ENCODE measurements around the gene ARID5B. TPM values are rescaled to one million over a fixed set of nuclear protein-coding genes. Genes with fewer than 3 reads are reported as not detected.

The ARID5B gene
- total RNA-seq, 4 donors from 2014 or later: 47.2 to 127 (median 62.8) TPM

DNA sequence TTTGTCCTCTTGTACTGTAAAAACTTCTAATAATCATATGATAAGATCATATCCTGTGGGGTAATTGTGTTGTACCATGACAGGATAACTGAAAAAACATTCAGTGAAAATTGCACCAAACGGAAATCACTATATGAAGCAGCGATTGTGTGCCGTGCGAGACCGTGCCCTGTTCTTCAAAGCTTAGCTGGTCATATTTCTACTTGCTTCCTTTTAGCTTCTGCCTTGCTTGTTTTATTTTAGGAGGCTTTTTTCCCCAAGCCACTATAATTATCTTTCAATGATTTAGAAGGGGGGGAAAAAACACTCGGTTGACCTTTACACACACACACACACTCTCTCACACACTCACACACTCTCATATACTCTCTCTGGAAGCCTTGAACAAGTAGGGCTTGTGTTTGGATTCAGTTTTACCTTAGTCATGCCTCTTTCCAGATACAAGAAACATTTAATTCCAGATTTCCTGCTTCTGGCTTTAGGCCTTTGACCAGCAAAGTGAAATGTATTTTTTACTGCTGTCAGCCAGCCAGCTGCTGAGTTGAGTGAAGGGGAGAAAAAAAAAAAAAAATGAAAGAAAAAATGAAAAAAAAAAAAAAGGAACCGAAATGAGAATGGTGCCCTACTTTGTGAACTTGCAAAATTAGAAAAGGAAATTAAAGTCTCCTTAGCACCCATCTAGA is 181.4 kb downstream of the ARID5B start:
- intact Hi-C loops (cut with DNase I; ENCODE audit: low total_unique reads): no loop called here
- no peak for TF ChIP-seq POLR2A (IDR thresholded peaks at IDR 0.05)
- TF ChIP-seq, protein P1, sequence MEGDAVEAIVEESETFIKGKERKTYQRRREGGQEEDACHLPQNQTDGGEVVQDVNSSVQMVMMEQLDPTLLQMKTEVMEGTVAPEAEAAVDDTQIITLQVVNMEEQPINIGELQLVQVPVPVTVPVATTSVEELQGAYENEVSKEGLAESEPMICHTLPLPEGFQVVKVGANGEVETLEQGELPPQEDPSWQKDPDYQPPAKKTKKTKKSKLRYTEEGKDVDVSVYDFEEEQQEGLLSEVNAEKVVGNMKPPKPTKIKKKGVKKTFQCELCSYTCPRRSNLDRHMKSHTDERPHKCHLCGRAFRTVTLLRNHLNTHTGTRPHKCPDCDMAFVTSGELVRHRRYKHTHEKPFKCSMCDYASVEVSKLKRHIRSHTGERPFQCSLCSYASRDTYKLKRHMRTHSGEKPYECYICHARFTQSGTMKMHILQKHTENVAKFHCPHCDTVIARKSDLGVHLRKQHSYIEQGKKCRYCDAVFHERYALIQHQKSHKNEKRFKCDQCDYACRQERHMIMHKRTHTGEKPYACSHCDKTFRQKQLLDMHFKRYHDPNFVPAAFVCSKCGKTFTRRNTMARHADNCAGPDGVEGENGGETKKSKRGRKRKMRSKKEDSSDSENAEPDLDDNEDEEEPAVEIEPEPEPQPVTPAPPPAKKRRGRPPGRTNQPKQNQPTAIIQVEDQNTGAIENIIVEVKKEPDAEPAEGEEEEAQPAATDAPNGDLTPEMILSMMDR (IDR thresholded peaks at IDR 0.05): no peak
- no peak for DNase-seq (ENCODE audit: low spot score in 2 of 2)
- WGBS, 2 donors: 3 to 5% methylated on average over 7 of the region's 7 CpGs
- no peak overlapping the region for H3K4me3 ChIP-seq (ENCODE audit: low read depth, poor library complexity, severe bottlenecking)

DNA sequence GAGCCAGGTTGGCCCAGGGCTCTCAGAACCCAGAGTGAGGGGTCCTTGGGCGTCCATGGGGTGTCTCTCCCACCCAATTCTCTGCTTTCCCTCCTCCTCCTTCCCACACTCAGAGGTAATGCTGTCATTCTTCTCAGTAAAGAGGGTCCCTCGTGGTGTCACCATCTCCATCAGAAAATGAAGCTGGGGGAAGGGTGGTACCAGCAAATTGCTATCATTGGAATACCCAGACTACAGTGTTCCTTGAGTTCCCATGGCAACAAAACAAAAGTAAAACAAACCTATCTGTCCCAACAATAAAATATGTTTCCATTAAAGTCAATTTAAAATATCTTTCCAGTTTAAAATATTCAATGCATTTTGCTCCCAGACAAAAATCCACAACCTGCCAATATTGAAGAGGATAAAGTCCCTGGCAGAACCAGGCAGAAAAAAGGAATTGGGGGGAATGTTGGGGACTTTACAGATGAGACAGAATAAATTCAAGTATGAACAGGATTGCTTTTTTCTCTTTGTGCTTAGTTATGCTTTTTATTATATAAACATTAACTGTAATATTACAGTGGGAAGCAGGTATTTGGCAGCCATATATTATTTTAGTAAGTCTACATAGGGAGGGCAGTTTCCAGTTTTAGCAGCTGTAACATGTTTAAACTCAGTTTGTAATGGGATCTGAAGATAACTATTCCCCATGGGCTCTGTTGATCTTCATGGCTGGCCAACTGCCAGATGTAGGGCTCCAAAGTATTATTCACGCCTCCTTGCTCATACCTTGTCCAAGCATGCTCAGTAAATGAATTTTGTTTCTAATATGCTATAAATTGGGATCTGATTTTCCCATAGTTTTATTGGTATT is 182.1 kb downstream of the ARID5B start:
- no peak overlapping the region for H3K4me3 ChIP-seq (ENCODE audit: low read depth, poor library complexity, severe bottlenecking)
- intact Hi-C loops (cut with DNase I; ENCODE audit: low total_unique reads): no loop called here
- no peak for TF ChIP-seq POLR2A (IDR thresholded peaks at IDR 0.05)
- TF ChIP-seq, protein P1 (IDR thresholded peaks at IDR 0.05): no peak
- WGBS, 2 donors: 13 to 17% methylated on average over 3 of the region's 3 CpGs
- DNase-seq (ENCODE audit: low spot score in 2 of 2): peak in 1 of 2 donors; percentile 67

DNA sequence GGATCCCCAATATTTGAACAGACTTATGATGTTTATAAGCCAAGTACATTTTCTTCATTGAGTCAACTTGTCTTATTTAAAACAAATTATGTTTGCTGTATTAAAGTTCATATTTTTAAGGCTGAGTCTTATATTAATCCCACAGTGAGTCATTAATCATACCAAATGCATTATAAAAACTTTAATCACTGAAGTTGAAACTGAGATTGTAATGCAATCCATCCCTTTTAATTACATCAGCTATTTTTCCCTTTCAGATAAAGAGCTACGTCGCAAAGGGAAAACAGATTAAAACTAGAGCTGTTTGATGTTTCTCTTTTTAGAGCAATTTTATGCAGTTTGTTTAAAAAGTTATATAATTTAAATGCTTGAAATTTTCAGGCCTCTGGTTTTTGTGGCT is 183.0 kb downstream of the ARID5B start:
- intact Hi-C loops (cut with DNase I; ENCODE audit: low total_unique reads): no loop called here
- TF ChIP-seq POLR2A (IDR thresholded peaks at IDR 0.05): no peak
- TF ChIP-seq, protein P1 (IDR thresholded peaks at IDR 0.05): no peak
- no peak for DNase-seq (ENCODE audit: low spot score in 2 of 2)
- no peak overlapping the region for H3K4me3 ChIP-seq (ENCODE audit: low read depth, poor library complexity, severe bottlenecking)
- WGBS, 2 donors: 22 to 23% methylated on average over 2 of the region's 2 CpGs

DNA sequence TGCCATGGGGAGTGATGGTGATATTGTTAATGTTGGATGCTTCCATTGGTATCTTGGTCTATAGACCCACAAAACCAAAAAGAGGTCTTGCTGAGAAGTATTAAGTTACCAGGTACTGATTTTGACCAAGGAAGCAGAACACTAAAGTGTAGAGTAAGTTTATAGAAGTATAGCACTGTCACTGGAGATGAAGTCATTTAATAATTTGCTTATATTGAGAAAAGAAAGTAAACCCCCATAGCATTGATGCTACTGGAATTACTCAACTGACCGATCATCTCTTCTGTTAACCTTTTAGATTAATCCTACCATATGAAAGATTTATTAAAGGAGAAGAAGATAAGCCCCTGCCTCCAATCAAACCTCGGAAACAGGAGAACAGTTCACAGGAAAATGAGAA is 183.9 kb downstream of the ARID5B start:
- H3K4me3 ChIP-seq (ENCODE audit: low read depth, poor library complexity, severe bottlenecking): no peak overlapping the region
- intact Hi-C loops (cut with DNase I; ENCODE audit: low total_unique reads): no loop called here
- 94 to 95% methylated on average over 2 of the region's 2 CpGs for WGBS, 2 donors
- no peak for TF ChIP-seq POLR2A (IDR thresholded peaks at IDR 0.05)
- TF ChIP-seq, protein P1 (IDR thresholded peaks at IDR 0.05): no peak
- no peak for DNase-seq (ENCODE audit: low spot score in 2 of 2)

DNA sequence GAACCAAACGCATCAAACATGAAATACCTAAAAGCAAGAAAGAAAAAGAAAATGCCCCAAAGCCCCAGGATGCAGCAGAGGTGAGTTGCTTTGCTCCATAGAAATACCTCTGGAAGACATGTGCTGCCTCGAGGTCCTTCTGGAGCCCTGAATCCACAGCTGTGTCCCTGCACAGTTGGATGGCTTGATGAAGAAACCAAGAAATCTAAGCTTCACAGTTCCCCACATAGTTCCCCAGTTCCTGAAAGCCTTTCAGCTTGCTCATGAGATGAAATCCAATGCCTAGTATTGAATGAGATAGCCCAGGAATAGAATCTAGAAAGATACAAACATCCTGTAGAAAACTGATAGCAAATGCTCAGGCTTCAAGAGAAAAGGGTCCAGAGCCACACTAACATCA is 184.3 kb downstream of the ARID5B start:
- DNase-seq (ENCODE audit: low spot score in 2 of 2): no peak
- intact Hi-C loops (cut with DNase I; ENCODE audit: low total_unique reads): no loop called here
- TF ChIP-seq, protein P1 (IDR thresholded peaks at IDR 0.05): no peak
- no peak for TF ChIP-seq POLR2A (IDR thresholded peaks at IDR 0.05)
- 83 to 88% methylated on average over 2 of the region's 2 CpGs for whole genome bisulfite sequencing, 2 donors
- H3K4me3 ChIP-seq (ENCODE audit: low read depth, poor library complexity, severe bottlenecking): no peak overlapping the region
